HepG2 (cell line): Measurements from ENCODE around the gene POLE. TPM values are rescaled to one million over a fixed set of nuclear protein-coding genes. Genes with fewer than 3 reads are reported as not detected.

Source experiments
- ARNT2 ChIP-seq: sonication (generic); formaldehyde crosslinking; IDR thresholded peaks from 2 replicates; pipeline ENCODE4 v1.8.0; 2022; ENCODE audit warnings: mild to moderate bottlenecking, low read depth, missing genetic modification reagents, moderate library complexity
- HMG20A ChIP-seq: IDR thresholded peaks from 2 replicates; pipeline ENCODE4 v1.6.1; 2016; ENCODE audit warnings: borderline replicate concordance
- PCBP2 ChIP-seq: fragments of 200-400 bp; formaldehyde crosslinking; optimal IDR thresholded peaks from 2 replicates; pipeline ENCODE3; 2018; ENCODE audit warnings: low read length, low read depth; ENCODE audit not compliant: poor library complexity, severe bottlenecking
- REL ChIP-seq: sonication (generic); formaldehyde crosslinking; conservative IDR thresholded peaks from 2 replicates; pipeline ENCODE4 v1.8.0; 2022; ENCODE audit warnings: mild to moderate bottlenecking, missing genetic modification reagents, moderate library complexity
- SP4 ChIP-seq: sonication (generic); formaldehyde crosslinking; IDR thresholded peaks from 2 replicates; pipeline ENCODE4 v1.8.1; 2023; ENCODE audit warnings: mild to moderate bottlenecking, missing genetic modification reagents
- ZKSCAN1 ChIP-seq: fragments of 150-350 bp; IDR thresholded peaks from 2 replicates; pipeline ENCODE4 v1.6.1; 2014; ENCODE audit warnings: low read length
- ZNF549 ChIP-seq: sonication (generic); formaldehyde crosslinking; IDR thresholded peaks from 2 replicates; pipeline ENCODE4 v1.5.0; 2020; ENCODE audit warnings: missing genetic modification reagents
- polyA plus RNA-seq, 8 experiments: library from polyadenylated mRNA; depleted of rRNA in 3 of 8; stranded (reverse) in 7 of 8; unstranded in 1 of 8; fragments of >200 nt; fragmentation: Illumina TruSeq in 4 of 8; extraction: Trizol in 4 of 8; gene quantifications; 2 replicates each; pipeline versions ENCODE4 v1.2.1 to v1.2.3, GENCODE V29; 2011 to 2016; ENCODE audit warnings: low read depth in 4 of 8, missing spikeins in 1 of 8, mixed read lengths in 1 of 8; ENCODE audit not compliant: insufficient read depth in 1 of 8
- total RNA-seq, 5 experiments: library from RNA; depleted of rRNA; stranded (reverse); fragments of >200 nt; fragmentation: Illumina TruSeq; extraction: Trizol; gene quantifications; 2 replicates each; pipeline ENCODE4 v1.2.3, GENCODE V29; 2016; ENCODE audit warnings: low read depth in 1 of 5
- TF ChIP-seq, protein P1 (sequence below): sonication (generic); formaldehyde crosslinking; IDR thresholded peaks from 2 replicates; pipeline ENCODE4 v1.4.0; 2020; ENCODE audit warnings: missing genetic modification reagents, borderline replicate concordance
- TF ChIP-seq, protein P2 (sequence below): sonication (generic); formaldehyde crosslinking; IDR thresholded peaks from 2 replicates; pipeline ENCODE4 v1.4.0; 2020; ENCODE audit warnings: missing genetic modification reagents
- TF ChIP-seq, protein P3 (sequence below): sonication (generic); formaldehyde crosslinking; IDR thresholded peaks from 2 replicates; pipeline ENCODE4 v1.4.0; 2020; ENCODE audit warnings: missing genetic modification reagents, borderline replicate concordance
- TF ChIP-seq, protein P4 (sequence below): sonication (generic); formaldehyde crosslinking; IDR thresholded peaks from 2 replicates; pipeline ENCODE4 v1.5.1; 2020; ENCODE audit warnings: missing genetic modification reagents, mild to moderate bottlenecking, borderline replicate concordance

The POLE gene
- total and polyA plus RNA-seq, 2 of the 13 experiments (the other 11 are each of a cell fraction or from before 2014, with no cell fraction given), result 25.3 to 52.2 TPM

DNA sequence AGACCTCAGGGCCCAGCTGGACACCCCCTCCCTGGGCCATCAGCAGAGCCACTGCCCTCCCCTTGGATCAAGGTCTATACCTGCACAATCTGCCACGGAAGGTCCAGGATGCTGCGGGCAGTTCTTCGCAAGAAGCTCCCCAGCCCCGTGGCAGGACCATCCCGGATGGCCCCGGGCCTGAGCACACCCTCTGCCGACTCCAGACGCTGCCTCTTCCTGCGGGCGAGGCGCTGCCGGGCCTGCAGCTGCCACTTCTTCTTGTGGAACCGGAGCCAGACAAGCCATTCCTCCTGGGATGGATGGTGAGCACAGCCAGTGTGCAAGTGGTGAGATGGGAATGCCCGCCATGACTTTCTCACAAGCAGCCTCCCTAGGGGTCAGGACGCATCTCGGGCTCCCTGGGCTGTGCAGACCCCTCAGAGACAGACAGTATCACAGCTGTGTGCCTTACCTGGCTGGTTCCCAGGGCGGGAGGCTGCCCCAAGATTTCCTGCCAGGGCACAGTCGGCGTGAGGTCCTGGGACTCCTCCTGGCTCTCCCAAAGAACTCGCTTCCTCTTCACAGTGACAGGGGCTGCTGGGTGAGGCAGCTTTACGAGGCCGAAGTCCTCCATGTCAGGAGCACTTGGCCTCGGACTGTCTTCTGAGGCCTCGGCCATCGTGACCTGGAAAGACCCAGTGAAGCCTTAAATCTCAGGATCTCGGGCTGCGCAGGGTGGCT is 37.8 kb downstream of the POLE start (continued):
- TF ChIP-seq, protein P1, sequence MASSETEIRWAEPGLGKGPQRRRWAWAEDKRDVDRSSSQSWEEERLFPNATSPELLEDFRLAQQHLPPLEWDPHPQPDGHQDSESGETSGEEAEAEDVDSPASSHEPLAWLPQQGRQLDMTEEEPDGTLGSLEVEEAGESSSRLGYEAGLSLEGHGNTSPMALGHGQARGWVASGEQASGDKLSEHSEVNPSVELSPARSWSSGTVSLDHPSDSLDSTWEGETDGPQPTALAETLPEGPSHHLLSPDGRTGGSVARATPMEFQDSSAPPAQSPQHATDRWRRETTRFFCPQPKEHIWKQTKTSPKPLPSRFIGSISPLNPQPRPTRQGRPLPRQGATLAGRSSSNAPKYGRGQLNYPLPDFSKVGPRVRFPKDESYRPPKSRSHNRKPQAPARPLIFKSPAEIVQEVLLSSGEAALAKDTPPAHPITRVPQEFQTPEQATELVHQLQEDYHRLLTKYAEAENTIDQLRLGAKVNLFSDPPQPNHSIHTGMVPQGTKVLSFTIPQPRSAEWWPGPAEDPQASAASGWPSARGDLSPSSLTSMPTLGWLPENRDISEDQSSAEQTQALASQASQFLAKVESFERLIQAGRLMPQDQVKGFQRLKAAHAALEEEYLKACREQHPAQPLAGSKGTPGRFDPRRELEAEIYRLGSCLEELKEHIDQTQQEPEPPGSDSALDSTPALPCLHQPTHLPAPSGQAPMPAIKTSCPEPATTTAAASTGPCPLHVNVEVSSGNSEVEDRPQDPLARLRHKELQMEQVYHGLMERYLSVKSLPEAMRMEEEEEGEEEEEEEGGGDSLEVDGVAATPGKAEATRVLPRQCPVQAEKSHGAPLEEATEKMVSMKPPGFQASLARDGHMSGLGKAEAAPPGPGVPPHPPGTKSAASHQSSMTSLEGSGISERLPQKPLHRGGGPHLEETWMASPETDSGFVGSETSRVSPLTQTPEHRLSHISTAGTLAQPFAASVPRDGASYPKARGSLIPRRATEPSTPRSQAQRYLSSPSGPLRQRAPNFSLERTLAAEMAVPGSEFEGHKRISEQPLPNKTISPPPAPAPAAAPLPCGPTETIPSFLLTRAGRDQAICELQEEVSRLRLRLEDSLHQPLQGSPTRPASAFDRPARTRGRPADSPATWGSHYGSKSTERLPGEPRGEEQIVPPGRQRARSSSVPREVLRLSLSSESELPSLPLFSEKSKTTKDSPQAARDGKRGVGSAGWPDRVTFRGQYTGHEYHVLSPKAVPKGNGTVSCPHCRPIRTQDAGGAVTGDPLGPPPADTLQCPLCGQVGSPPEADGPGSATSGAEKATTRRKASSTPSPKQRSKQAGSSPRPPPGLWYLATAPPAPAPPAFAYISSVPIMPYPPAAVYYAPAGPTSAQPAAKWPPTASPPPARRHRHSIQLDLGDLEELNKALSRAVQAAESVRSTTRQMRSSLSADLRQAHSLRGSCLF (CRISPR knock-in tag), result no peak
- TF ChIP-seq PCBP2 (no peak), SP4 (CRISPR knock-in tag) (no peak), ARNT2 (CRISPR knock-in tag) (no peak), ZNF549 (CRISPR knock-in tag) (no peak), HMG20A (CRISPR knock-in tag) (no peak), ZKSCAN1 (no peak), REL (CRISPR knock-in tag) (no peak)
- TF ChIP-seq, protein P2, sequence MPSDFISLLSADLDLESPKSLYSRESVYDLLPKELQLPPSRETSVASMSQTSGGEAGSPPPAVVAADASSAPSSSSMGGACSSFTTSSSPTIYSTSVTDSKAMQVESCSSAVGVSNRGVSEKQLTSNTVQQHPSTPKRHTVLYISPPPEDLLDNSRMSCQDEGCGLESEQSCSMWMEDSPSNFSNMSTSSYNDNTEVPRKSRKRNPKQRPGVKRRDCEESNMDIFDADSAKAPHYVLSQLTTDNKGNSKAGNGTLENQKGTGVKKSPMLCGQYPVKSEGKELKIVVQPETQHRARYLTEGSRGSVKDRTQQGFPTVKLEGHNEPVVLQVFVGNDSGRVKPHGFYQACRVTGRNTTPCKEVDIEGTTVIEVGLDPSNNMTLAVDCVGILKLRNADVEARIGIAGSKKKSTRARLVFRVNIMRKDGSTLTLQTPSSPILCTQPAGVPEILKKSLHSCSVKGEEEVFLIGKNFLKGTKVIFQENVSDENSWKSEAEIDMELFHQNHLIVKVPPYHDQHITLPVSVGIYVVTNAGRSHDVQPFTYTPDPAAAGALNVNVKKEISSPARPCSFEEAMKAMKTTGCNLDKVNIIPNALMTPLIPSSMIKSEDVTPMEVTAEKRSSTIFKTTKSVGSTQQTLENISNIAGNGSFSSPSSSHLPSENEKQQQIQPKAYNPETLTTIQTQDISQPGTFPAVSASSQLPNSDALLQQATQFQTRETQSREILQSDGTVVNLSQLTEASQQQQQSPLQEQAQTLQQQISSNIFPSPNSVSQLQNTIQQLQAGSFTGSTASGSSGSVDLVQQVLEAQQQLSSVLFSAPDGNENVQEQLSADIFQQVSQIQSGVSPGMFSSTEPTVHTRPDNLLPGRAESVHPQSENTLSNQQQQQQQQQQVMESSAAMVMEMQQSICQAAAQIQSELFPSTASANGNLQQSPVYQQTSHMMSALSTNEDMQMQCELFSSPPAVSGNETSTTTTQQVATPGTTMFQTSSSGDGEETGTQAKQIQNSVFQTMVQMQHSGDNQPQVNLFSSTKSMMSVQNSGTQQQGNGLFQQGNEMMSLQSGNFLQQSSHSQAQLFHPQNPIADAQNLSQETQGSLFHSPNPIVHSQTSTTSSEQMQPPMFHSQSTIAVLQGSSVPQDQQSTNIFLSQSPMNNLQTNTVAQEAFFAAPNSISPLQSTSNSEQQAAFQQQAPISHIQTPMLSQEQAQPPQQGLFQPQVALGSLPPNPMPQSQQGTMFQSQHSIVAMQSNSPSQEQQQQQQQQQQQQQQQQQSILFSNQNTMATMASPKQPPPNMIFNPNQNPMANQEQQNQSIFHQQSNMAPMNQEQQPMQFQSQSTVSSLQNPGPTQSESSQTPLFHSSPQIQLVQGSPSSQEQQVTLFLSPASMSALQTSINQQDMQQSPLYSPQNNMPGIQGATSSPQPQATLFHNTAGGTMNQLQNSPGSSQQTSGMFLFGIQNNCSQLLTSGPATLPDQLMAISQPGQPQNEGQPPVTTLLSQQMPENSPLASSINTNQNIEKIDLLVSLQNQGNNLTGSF, result no peak
- TF ChIP-seq, protein P3, sequence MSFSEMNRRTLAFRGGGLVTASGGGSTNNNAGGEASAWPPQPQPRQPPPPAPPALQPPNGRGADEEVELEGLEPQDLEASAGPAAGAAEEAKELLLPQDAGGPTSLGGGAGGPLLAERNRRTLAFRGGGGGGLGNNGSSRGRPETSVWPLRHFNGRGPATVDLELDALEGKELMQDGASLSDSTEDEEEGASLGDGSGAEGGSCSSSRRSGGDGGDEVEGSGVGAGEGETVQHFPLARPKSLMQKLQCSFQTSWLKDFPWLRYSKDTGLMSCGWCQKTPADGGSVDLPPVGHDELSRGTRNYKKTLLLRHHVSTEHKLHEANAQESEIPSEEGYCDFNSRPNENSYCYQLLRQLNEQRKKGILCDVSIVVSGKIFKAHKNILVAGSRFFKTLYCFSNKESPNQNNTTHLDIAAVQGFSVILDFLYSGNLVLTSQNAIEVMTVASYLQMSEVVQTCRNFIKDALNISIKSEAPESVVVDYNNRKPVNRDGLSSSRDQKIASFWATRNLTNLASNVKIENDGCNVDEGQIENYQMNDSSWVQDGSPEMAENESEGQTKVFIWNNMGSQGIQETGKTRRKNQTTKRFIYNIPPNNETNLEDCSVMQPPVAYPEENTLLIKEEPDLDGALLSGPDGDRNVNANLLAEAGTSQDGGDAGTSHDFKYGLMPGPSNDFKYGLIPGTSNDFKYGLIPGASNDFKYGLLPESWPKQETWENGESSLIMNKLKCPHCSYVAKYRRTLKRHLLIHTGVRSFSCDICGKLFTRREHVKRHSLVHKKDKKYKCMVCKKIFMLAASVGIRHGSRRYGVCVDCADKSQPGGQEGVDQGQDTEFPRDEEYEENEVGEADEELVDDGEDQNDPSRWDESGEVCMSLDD (CRISPR knock-in tag), result no peak
- TF ChIP-seq, protein P4, sequence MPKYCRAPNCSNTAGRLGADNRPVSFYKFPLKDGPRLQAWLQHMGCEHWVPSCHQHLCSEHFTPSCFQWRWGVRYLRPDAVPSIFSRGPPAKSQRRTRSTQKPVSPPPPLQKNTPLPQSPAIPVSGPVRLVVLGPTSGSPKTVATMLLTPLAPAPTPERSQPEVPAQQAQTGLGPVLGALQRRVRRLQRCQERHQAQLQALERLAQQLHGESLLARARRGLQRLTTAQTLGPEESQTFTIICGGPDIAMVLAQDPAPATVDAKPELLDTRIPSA (CRISPR knock-in tag), result no peak
